Natural killer cell treated with Interleukin-12 subunit alpha and Interleukin-12 subunit beta and Interleukin-15 and Interleukin-18, amount 100 ng/mL, for 72 hours (primary cell): ENCODE results near the gene CNOT2. TPM values are rescaled to one million over a fixed set of nuclear protein-coding genes. Genes with fewer than 3 reads are reported as not detected.
A peak's percentile ranks its signal among the peaks of the same experiment; 100 is the strongest.

Experiments used
- ATAC-seq, 2 donors: fragments of 150-1000 bp; cut with Tn5 transposase in 1 of 2; sonication (Bioruptor Pico), chemical (Tn5 transposase) in 1 of 2; 2 replicates each; pipeline ENCODE4 v1.10.0; 2021
- DNase-seq: peaks from one replicate; pipeline ENCODE4 v3.0.0; 2022; ENCODE audit warnings: low spot score
- H3K27ac Mint-ChIP-seq, 2 donors: 1 replicate in 1 of 2; 2 replicates in 1 of 2; pipeline ENCODE4 v1.8.0; 2022; ENCODE audit warnings: mixed read lengths in 2 of 2, mild to moderate bottlenecking in 1 of 2, moderate library complexity in 1 of 2
- H3K27me3 Mint-ChIP-seq, 2 donors: 1 replicate in 1 of 2; 2 replicates in 1 of 2; pipeline ENCODE4 v1.8.0; 2022; ENCODE audit warnings: mixed read lengths in 2 of 2
- H3K36me3 Mint-ChIP-seq: one replicate; pipeline ENCODE4 v1.8.0; 2022; ENCODE audit warnings: mixed read lengths
- H3K4me1 Mint-ChIP-seq, 2 donors: 1 replicate in 1 of 2; 2 replicates in 1 of 2; pipeline ENCODE4 v1.8.0; 2022; ENCODE audit warnings: low read depth in 2 of 2, mixed read lengths in 2 of 2, mild to moderate bottlenecking in 1 of 2
- H3K4me3 Mint-ChIP-seq: one replicate; pipeline ENCODE4 v1.8.0; 2022; ENCODE audit warnings: mixed read lengths
- H3K9me3 Mint-ChIP-seq: 2 replicates; pipeline ENCODE4 v1.8.0; 2022; ENCODE audit warnings: mixed read lengths
- total RNA-seq, 2 donors: library from RNA; stranded (reverse); gene quantifications; one replicate each; pipeline ENCODE4 v1.2.3, GENCODE V29; 2022

The CNOT2 gene
- total RNA-seq, 2 donors from 2014 or later, result 74.1 to 82.9 TPM

DNA sequence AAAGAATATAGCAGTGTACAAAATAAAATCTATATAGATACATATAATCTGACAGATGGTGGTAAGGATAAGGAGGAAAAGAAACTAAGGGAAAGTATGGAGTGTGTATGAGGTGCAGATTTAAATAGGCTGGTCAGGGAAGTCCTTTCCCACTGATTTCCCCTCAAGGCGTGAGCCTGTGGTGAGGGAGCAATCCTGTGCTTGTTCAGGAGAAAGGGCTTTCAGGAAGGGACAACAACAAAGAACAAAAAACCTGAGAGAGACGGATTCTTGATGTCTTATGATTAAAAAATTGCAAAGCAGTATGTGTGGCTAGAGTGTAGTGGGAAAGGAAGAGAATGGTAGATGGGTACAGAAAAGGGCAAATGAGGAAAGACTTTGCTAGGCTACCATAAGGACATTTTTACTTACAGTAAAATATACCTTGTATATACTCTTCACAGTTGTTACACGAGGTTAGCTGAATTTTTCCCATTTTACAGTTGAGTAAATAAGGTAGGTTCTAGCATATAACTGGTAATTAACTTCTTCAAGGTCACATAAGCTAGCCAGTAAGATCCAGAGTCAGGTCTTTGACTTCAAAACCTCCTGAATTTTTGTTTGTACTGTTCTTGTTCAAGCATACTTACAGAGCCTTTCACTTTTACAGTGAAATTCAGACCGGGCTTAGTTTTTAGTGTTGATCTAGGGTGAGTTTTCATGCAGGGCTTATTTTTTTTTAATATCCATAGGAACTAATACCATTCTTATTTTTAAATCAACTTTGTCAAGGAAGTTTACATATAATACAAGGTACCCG, 15.6 kb downstream of the CNOT2 start:
- Mint-ChIP-seq H3K4me1 (peaks cover 49 to 69% of the 10 kb centered on the region in 2 donors), H3K36me3 (peaks cover 7% of the 10 kb centered on the region), H3K4me3 (no peak overlapping the region), H3K27ac (peak overlapping the region in 1 of 2 donors; percentile 10), H3K27me3 (no peaks in the 10 kb centered on the region), H3K9me3 (no peaks in the 10 kb centered on the region)
- ATAC-seq (no peak), DNase-seq (no peak)

DNA sequence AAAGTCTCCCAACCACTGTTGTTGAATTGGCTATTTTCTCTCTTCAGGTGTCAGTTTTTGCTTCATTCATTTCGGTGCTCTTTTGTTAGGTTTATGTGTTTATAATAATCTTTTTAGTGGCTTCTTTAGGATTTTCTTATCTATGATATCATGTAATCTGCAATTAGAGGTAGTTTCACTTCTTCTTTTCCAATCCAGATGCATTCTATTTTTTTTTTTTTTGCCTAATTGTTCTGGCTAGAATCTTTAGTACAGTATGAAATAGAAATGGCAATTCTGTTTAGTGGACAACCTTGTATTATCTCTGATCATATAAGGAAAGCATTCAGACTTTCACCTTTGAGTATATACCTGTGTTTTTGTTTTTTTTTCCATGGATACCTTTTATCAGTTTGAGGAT, 17.4 kb downstream of the CNOT2 start:
- Mint-ChIP-seq H3K27me3 (no peaks in the 10 kb centered on the region), H3K27ac (no peak overlapping the region), H3K4me3 (no peak overlapping the region), H3K36me3 (peaks cover 7% of the 10 kb centered on the region), H3K9me3 (no peaks in the 10 kb centered on the region), H3K4me1 (peaks cover 51 to 70% of the 10 kb centered on the region in 2 donors)
- DNase-seq (no peak), ATAC-seq (no peak)

DNA sequence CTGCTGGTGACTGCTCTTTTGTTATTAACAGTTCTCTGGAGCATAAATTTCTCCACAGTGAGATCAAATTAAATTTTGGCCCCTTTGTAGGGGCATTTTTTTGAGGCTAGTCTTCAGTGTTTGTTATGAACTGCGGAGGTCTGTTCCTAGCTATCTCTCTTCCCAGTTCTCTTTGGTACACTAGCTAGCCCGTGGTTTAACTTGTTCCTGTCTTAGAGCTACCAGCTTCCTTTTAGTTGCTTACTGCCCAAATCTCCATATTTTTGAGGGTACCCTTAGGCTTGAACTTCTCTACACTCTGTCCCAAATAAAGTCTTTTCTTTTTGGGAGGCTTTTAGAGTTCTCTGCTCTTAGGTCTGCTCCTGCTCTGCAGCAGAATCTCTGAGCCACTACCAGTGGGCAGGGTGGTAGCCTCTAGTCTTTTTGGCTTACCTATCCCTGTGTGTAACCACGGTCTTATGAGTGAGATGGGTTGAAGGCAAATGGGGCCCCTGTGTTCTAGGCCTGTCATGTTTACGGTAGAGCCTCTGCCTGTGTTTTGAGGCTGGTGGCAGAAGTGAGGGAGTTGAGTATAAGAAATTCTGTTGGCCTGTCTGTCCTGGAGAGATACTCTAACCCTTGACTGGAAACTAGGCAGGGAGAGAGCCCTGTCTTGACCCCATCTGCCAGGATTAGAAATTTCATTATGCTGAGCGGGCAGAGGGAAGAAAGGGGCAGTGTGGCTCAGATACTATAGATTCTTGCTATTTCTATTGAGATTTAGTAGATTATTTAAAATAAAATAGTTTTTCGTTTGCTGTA, 21.0 kb downstream of the CNOT2 start:
- Mint-ChIP-seq H3K9me3 (no peaks in the 10 kb centered on the region), H3K27ac (peak overlapping the region in 1 of 2 donors; percentile 26), H3K4me3 (no peak overlapping the region), H3K4me1 (peaks cover 58 to 74% of the 10 kb centered on the region in 2 donors), H3K27me3 (no peaks in the 10 kb centered on the region), H3K36me3 (peaks cover 7% of the 10 kb centered on the region)
- no peak for ATAC-seq
- DNase-seq, result no peak

DNA sequence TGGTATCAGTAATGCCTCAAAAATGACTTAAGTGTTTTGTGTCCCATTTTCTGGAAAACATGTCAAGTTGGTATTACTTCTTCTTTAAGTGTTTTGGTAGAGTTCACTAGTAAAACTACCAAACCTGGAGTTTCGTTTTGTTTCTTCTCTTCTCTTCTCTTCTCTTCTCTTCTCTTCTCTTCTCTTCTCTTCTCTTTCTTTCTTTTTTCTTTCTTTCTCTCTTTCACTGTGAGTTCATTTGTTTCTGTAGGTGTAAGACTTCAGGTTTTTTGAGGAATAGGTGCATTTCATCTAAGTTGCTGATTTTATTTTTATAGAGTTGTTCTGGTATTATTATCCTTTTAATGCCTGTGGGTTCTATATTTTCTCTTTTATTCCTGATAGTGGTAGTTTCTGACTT, 21.9 kb downstream of the CNOT2 start:
- ATAC-seq (no peak), DNase-seq (no peak)
- no peaks in the 10 kb centered on the region for H3K27me3 Mint-ChIP-seq
- H3K9me3 Mint-ChIP-seq, result no peaks in the 10 kb centered on the region
- peaks cover 7% of the 10 kb centered on the region for H3K36me3 Mint-ChIP-seq
- H3K4me1 Mint-ChIP-seq, result peaks cover 52 to 69% of the 10 kb centered on the region in 2 donors
- H3K4me3 Mint-ChIP-seq, result no peak overlapping the region
- H3K27ac Mint-ChIP-seq, result no peak overlapping the region

DNA sequence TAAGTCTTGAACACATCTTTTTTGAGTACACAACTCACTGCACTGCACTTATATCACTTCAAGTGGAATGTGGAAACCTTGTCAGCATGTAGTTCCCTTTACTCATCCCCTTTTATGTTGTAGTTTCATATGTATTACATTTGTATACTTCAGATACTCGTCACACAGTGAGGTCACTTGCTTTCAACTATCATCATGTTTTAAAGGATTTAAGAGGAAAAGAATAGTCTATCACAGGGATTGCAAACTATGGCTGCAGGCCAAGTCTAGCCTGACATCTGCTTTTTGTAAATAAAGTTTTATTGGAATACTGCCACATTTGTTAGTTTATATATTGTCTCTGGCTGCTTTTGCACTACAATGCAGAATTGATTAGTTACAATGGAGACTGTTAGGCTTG, 24.3 kb downstream of the CNOT2 start:
- peaks cover 7% of the 10 kb centered on the region for H3K36me3 Mint-ChIP-seq
- ATAC-seq, result no peak
- no peaks in the 10 kb centered on the region for H3K9me3 Mint-ChIP-seq
- peak overlapping the region in 1 of 2 donors; percentile 16 for H3K27ac Mint-ChIP-seq
- no peaks in the 10 kb centered on the region for H3K27me3 Mint-ChIP-seq
- H3K4me1 Mint-ChIP-seq, result peaks cover 49 to 59% of the 10 kb centered on the region in 2 donors
- no peak overlapping the region for H3K4me3 Mint-ChIP-seq
- no peak for DNase-seq

DNA sequence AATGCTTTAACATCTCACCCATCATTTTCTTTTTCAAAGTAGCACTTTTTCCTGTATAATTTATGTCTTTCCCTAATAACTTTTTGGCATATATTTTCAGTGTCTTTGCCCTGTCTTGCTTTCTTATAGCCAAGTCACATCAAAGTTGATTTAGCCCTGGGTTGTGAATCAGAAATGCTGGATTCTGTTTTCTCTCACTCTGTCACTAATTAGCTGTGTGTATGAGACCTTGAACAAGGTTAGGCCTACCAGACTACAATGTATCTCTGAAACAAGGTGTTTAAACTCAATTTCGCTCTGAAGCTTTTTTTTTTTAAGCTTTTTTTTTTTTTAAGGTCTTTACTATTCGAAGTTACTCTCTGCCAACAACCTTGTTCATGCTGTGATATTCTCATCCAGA, 25.7 kb downstream of the CNOT2 start:
- H3K27ac Mint-ChIP-seq, result no peak overlapping the region
- no peaks in the 10 kb centered on the region for H3K27me3 Mint-ChIP-seq
- ATAC-seq, result no peak
- H3K36me3 Mint-ChIP-seq, result no peaks in the 10 kb centered on the region
- H3K4me1 Mint-ChIP-seq, result peaks cover 47 to 57% of the 10 kb centered on the region in 2 donors
- no peaks in the 10 kb centered on the region for H3K9me3 Mint-ChIP-seq
- no peak for DNase-seq
- no peak overlapping the region for H3K4me3 Mint-ChIP-seq

DNA sequence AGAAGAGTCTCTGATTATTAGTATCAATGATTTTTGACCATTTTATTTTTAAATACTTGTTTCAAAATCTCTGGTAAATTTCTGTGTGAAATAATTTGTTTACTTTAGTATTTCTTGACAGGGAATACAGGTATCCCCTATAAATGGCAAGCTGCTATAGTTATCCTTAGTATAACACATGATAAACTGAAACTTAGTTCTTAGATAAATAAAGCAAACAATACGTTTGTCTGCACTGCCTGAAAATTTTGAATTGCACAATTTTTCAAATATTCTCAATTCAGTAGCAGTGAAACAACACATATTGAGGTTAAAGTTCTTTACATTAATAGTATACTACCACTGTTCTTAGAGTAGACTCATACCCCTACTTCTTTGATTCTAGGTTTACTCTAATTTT, 26.9 kb downstream of the CNOT2 start:
- ATAC-seq (no peak), DNase-seq (no peak)
- Mint-ChIP-seq H3K4me3 (no peak overlapping the region), H3K4me1 (peaks cover 46 to 54% of the 10 kb centered on the region in 2 donors), H3K9me3 (no peaks in the 10 kb centered on the region), H3K27me3 (no peaks in the 10 kb centered on the region), H3K27ac (no peak overlapping the region), H3K36me3 (no peaks in the 10 kb centered on the region)

DNA sequence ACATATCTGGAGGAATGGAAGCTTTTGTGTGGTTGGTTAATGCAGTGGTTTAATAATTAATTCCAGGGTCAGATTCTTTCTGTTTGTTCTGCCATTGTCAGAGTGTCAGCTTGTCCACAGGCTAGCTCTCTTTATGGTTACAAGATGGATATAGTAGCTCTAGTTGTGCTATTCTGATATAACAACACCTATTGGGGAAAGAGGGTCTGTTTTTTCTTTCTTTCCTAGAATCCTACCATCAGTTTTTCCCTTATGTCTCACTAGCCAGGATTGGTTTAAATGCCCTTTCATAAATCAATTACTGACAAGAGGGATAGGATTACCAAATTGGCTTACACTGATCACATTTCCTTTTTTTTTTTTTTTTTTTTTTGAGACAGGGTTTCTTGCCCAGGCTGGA, 27.8 kb downstream of the CNOT2 start:
- H3K4me1 Mint-ChIP-seq, result peaks cover 49 to 57% of the 10 kb centered on the region in 2 donors

DNA sequence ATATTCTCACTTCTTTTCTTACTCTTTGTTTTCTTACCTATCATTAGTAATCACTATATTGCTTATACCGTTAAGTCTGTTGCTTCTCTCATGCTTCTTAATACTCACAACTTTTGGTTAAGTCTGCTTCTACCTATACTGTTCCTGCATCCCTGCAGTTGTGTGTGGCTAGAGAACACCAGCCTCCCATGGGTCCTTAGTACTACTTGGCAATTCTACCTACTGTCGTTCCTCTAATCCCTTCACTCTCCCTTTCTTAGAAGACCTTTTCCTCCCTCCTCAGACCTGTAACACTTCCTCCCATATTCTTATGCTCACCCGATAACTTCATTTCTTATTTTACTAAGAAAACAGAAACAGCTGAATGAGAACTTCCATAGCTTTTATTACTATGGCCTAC, 29.3 kb downstream of the CNOT2 start:
- Mint-ChIP-seq H3K4me3 (no peak overlapping the region), H3K4me1 (peaks cover 40 to 49% of the 10 kb centered on the region in 2 donors), H3K27ac (no peak overlapping the region), H3K9me3 (no peaks in the 10 kb centered on the region), H3K36me3 (no peaks in the 10 kb centered on the region), H3K27me3 (no peaks in the 10 kb centered on the region)
- ATAC-seq, result no peak
- no peak for DNase-seq

More for the DNA sequence above, 27.8 kb downstream of the CNOT2 start:
- Mint-ChIP-seq H3K4me3 (no peak overlapping the region), H3K36me3 (no peaks in the 10 kb centered on the region), H3K27ac (no peak overlapping the region), H3K27me3 (no peaks in the 10 kb centered on the region), H3K9me3 (no peaks in the 10 kb centered on the region)
- ATAC-seq (no peak), DNase-seq (no peak)

DNA sequence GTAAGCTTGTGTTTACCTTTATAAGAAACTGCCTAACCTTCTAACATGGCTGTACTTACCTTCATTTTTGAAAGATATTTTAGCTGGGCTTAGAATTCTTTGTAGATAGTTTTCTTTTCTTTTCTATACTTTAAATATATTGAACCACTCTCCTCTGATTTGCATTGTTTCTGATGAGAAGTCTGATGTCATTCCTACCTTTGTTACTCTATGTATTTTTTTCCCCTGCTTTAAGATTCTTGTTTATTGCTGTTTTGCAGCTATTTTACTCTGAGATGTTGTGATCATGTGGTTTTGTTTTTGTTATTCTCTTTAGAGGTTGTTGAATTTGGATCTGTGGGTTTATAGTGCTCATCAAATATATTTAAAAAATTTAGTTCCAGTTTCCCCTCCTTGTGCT, 31.8 kb downstream of the CNOT2 start:
- H3K4me1 Mint-ChIP-seq, result peaks cover 41 to 53% of the 10 kb centered on the region in 2 donors

DNA sequence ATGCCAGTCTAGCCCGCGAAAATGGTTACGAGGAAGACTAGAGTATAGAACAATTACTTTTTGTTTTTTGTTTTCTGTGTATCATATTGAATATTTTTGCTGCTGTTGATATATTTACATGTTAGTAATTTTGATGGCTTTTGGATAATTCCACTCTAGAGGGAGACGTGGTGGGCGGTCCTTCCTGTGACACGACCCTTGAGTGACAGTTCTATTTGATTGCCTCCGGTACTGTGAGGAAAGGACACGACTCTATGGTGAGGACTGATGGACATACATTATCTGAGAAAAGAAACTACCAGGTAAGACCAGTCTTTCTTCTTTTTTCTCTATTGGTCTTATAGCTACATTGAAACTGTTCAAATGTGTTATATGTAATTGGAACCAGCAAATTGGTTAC, 34.7 kb downstream of the CNOT2 start:
- Mint-ChIP-seq H3K4me3 (no peak overlapping the region), H3K27me3 (no peaks in the 10 kb centered on the region), H3K4me1 (peaks cover 30 to 46% of the 10 kb centered on the region in 2 donors), H3K36me3 (peaks cover 5% of the 10 kb centered on the region), H3K27ac (no peak overlapping the region), H3K9me3 (no peaks in the 10 kb centered on the region)
- DNase-seq, result no peak
- ATAC-seq, result no peak

More for the DNA sequence above, 31.8 kb downstream of the CNOT2 start:
- ATAC-seq (no peak), DNase-seq (no peak)
- H3K27ac Mint-ChIP-seq, result peak overlapping the region in 1 of 2 donors; percentile 52
- no peaks in the 10 kb centered on the region for H3K36me3 Mint-ChIP-seq
- no peak overlapping the region for H3K4me3 Mint-ChIP-seq
- H3K9me3 Mint-ChIP-seq, result no peaks in the 10 kb centered on the region
- H3K27me3 Mint-ChIP-seq, result no peaks in the 10 kb centered on the region

DNA sequence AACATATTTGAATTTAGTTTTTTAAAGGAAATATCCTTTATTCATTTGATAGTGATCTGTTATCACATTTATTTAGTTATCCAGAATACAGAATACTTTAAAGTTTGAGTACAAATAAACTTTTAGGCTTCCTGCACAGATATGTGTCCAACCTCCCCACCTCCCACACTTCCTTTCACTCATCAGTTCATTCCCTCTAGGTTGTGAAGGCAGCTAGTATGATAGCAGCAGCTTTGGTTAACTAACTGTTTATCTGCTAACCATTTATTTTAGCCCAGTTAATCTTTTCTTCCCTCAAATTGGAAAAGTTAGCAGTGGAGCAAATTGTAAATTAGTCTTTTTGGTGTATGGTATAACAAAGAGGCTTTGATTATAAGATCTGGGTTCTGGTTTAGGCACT, 35.7 kb downstream of the CNOT2 start:
- H3K36me3 Mint-ChIP-seq, result peaks cover 5% of the 10 kb centered on the region
- peaks cover 30 to 38% of the 10 kb centered on the region in 2 donors for H3K4me1 Mint-ChIP-seq
- H3K9me3 Mint-ChIP-seq, result no peaks in the 10 kb centered on the region
- H3K27me3 Mint-ChIP-seq, result no peaks in the 10 kb centered on the region
- no peak overlapping the region for H3K4me3 Mint-ChIP-seq
- DNase-seq (no peak), ATAC-seq (no peak)
- H3K27ac Mint-ChIP-seq, result no peak overlapping the region

DNA sequence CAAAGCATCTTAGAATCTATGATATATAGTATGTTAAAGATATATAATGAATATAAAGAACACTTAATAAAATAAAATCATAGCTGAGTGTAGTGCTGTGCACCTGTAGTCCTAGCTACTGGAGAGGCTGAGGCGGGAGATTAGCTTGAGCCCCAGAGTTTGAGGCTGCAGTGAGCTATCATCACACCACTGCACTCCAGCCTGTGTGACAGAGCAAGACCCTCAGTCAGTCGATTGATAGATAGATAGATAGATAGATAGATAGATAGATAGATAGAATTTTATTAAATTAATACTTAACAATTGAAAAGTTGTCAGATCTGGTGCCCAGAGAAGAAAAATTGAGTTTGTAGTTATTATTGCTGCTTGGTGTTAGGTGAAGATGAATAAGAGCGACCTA, 40.0 kb downstream of the CNOT2 start:
- peak overlapping the region in 1 of 2 donors; percentile 13 for H3K27ac Mint-ChIP-seq
- H3K4me3 Mint-ChIP-seq, result no peak overlapping the region
- no peaks in the 10 kb centered on the region for H3K27me3 Mint-ChIP-seq
- ATAC-seq (no peak), DNase-seq (no peak)
- peaks cover 16 to 20% of the 10 kb centered on the region in 2 donors for H3K4me1 Mint-ChIP-seq
- H3K36me3 Mint-ChIP-seq, result peaks cover 10% of the 10 kb centered on the region
- H3K9me3 Mint-ChIP-seq, result no peaks in the 10 kb centered on the region

DNA sequence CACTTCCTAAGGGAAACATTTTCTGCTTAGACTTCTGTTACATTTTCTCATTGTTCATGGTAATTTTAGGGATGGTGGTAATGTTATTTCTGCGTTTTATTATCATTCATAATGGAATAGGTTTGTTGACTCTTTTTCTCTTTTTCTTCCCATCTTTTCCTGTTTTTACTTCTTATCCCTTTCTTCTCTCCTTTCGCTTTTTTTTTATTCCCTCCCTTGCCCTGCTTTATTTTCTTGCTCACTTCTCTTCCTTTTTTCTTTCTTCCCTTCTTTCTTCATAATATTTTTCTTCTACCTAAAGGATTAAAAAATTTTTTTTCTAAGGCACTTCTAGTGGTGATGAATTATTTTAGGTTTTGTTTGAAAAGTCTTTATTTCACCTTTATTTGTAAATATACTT, 45.6 kb downstream of the CNOT2 start:
- peaks cover 23 to 36% of the 10 kb centered on the region in 2 donors for H3K4me1 Mint-ChIP-seq

More for the DNA sequence above, 45.6 kb downstream of the CNOT2 start:
- ATAC-seq (no peak), DNase-seq (no peak)
- H3K4me3 Mint-ChIP-seq, result no peak overlapping the region
- no peak overlapping the region for H3K27ac Mint-ChIP-seq
- peaks cover 5% of the 10 kb centered on the region for H3K36me3 Mint-ChIP-seq
- no peaks in the 10 kb centered on the region for H3K9me3 Mint-ChIP-seq
- H3K27me3 Mint-ChIP-seq, result no peaks in the 10 kb centered on the region
